Measurements from ENCODE around the gene FBXO46. TPM values are rescaled to one million over a fixed set of nuclear protein-coding genes. Genes with fewer than 3 reads are reported as not detected.

The FBXO46 gene
- total and polyA plus RNA-seq, 2 of the 13 experiments (the other 11 are each of a cell fraction or from before 2014, with no cell fraction given) = 6.2 to 6.4 TPM

DNA sequence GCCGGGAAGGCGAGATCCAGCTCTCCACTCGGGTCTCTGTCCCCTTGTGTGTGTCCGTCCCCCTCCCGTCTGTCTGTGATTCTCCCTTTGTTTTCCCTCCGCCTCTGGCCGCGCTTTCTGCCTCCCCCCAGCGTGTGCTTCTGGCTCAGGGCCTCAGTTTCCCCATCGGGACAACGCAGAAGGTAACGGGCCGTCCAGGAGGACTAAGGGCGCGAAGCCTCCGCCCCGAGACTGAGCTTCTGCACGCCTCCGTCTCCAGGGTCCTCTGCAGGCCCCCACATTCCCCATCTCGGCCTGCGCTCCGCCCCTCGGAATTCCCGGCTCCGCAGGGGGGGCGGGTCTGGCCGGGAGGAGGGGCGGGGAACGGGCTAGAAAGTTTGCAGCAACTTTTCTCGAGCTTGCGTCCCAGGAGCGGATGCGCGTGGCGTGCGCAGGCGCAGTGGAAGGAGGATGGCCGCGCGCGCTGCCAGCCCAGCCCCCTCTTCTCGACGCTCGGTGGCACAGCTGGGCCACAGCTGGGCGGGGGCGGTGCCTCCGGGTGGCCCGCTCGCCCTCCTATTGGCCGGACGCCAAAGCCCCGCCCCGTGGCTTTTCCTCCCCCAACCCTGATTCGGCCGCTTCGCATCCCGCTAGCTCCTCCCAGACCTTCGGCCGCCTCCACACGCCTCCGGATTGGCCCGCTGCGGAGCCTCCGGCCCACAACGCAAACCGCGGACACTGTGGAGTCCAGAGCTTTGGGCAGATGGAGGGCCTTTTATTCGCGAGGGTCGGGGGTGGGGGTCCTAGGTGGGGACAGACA lies 38.5 kb upstream of the FBXO46 start, which contains the start of gene SIX5 (continued):
- peak; percentile 100 for TF ChIP-seq HNRNPLL (IDR thresholded peaks at IDR 0.05; ENCODE audit: low read depth, low read length, poor library complexity, severe bottlenecking)
- TF ChIP-seq TGIF2 (CRISPR knock-in tag; IDR thresholded peaks at IDR 0.05) = peak; percentile 12
- no peak for TF ChIP-seq ZNF3 (CRISPR knock-in tag; IDR thresholded peaks at IDR 0.05)
- TF ChIP-seq TRIM24 (CRISPR knock-in tag; IDR thresholded peaks at IDR 0.05) = no peak
- TF ChIP-seq ZNF12 (CRISPR knock-in tag; IDR thresholded peaks at IDR 0.05) = peak; percentile 72
- TF ChIP-seq, protein P1, sequence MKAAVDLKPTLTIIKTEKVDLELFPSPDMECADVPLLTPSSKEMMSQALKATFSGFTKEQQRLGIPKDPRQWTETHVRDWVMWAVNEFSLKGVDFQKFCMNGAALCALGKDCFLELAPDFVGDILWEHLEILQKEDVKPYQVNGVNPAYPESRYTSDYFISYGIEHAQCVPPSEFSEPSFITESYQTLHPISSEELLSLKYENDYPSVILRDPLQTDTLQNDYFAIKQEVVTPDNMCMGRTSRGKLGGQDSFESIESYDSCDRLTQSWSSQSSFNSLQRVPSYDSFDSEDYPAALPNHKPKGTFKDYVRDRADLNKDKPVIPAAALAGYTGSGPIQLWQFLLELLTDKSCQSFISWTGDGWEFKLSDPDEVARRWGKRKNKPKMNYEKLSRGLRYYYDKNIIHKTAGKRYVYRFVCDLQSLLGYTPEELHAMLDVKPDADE (CRISPR knock-in tag; IDR thresholded peaks at IDR 0.05) = no peak; the same call in 1 of the 2 replicates
- TF ChIP-seq ZNF430 (CRISPR knock-in tag; IDR thresholded peaks at IDR 0.05) = no peak; the same call in 1 of the 2 replicates
- TF ChIP-seq JDP2 (CRISPR knock-in tag; IDR thresholded peaks at IDR 0.05; ENCODE audit: borderline replicate concordance) = no peak
- peak; percentile 71 for TF ChIP-seq ZFY (CRISPR knock-in tag; IDR thresholded peaks at IDR 0.05)
- TF ChIP-seq, protein P2, sequence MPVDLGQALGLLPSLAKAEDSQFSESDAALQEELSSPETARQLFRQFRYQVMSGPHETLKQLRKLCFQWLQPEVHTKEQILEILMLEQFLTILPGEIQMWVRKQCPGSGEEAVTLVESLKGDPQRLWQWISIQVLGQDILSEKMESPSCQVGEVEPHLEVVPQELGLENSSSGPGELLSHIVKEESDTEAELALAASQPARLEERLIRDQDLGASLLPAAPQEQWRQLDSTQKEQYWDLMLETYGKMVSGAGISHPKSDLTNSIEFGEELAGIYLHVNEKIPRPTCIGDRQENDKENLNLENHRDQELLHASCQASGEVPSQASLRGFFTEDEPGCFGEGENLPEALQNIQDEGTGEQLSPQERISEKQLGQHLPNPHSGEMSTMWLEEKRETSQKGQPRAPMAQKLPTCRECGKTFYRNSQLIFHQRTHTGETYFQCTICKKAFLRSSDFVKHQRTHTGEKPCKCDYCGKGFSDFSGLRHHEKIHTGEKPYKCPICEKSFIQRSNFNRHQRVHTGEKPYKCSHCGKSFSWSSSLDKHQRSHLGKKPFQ (CRISPR knock-in tag; IDR thresholded peaks at IDR 0.05; ENCODE audit: insufficient replicate concordance) = no peak
- TF ChIP-seq, protein P3, sequence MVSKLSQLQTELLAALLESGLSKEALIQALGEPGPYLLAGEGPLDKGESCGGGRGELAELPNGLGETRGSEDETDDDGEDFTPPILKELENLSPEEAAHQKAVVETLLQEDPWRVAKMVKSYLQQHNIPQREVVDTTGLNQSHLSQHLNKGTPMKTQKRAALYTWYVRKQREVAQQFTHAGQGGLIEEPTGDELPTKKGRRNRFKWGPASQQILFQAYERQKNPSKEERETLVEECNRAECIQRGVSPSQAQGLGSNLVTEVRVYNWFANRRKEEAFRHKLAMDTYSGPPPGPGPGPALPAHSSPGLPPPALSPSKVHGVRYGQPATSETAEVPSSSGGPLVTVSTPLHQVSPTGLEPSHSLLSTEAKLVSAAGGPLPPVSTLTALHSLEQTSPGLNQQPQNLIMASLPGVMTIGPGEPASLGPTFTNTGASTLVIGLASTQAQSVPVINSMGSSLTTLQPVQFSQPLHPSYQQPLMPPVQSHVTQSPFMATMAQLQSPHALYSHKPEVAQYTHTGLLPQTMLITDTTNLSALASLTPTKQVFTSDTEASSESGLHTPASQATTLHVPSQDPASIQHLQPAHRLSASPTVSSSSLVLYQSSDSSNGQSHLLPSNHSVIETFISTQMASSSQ (IDR thresholded peaks at IDR 0.05; ENCODE audit: low read depth) = no peak; the same call in 1 of the 2 replicates
- TF ChIP-seq, protein P3 (CRISPR knock-in tag; IDR thresholded peaks at IDR 0.05; ENCODE audit: borderline replicate concordance) = peak; percentile 83; the same call in 1 of the 2 replicates
- TF ChIP-seq ZNF251 (CRISPR knock-in tag; IDR thresholded peaks at IDR 0.05) = no peak
- no peak; the same call in 1 of the 2 replicates for TF ChIP-seq ZMAT3 (CRISPR knock-in tag; conservative IDR thresholded peaks at IDR 0.05)
- 0 out of 2 replicates have a peak, but pooled peaks have one; percentile 64 for TF ChIP-seq ZNF34 (CRISPR knock-in tag; IDR thresholded peaks at IDR 0.05; ENCODE audit: borderline replicate concordance)
- no peak for TF ChIP-seq REPIN1 (CRISPR knock-in tag; IDR thresholded peaks at IDR 0.05; ENCODE audit: borderline replicate concordance, low read depth)
- peak; percentile 93 for TF ChIP-seq ZNF572 (CRISPR knock-in tag; IDR thresholded peaks at IDR 0.05)
- TF ChIP-seq THAP11 (CRISPR knock-in tag; IDR thresholded peaks at IDR 0.05) = peak; percentile 83
- TF ChIP-seq, protein P4, sequence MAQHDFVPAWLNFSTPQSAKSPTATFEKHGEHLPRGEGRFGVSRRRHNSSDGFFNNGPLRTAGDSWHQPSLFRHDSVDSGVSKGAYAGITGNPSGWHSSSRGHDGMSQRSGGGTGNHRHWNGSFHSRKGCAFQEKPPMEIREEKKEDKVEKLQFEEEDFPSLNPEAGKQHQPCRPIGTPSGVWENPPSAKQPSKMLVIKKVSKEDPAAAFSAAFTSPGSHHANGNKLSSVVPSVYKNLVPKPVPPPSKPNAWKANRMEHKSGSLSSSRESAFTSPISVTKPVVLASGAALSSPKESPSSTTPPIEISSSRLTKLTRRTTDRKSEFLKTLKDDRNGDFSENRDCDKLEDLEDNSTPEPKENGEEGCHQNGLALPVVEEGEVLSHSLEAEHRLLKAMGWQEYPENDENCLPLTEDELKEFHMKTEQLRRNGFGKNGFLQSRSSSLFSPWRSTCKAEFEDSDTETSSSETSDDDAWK (CRISPR knock-in tag; IDR thresholded peaks at IDR 0.05) = no peak
- TF ChIP-seq ZNF569 (CRISPR knock-in tag; IDR thresholded peaks at IDR 0.05; ENCODE audit: borderline replicate concordance) = no peak
- peak; percentile 62; the same call in 1 of the 2 replicates for TF ChIP-seq FOXK1 (CRISPR knock-in tag; IDR thresholded peaks at IDR 0.05; ENCODE audit: borderline replicate concordance, low read depth)
- peak; percentile 48; the same call in 1 of the 2 replicates for TF ChIP-seq ZNF501 (CRISPR knock-in tag; IDR thresholded peaks at IDR 0.05)
